IMR-90 (cell line): Measurements from ENCODE around the gene CIZ1. TPM values are rescaled to one million over a fixed set of nuclear protein-coding genes. Genes with fewer than 3 reads are reported as not detected.

Experiments
- ATAC-seq: fragments of 200-7000 bp; cut with Tn5 transposase; 2 replicates; pipeline ENCODE4 v1.9.1; 2020; ENCODE audit warnings: low read depth, mild to moderate bottlenecking, moderate library complexity
- BruUV-seq: library from RNA; stranded (reverse); fragments of 400-500 nt; replicated peaks from 2 replicates; lab custom pipeline; 2021; lab: Mats Ljungman, UMichigan
- CTCF ChIA-PET: fragments of 300-600 bp; formaldehyde crosslinking; extraction: SDS; loops from one replicate; lab custom pipeline; 2021; ENCODE audit warnings: antibody characterized with exemption; lab: Yijun Ruan, JAX
- POLR2A ChIA-PET: fragments of 300-600 bp; sonication (Branson Sonifier 250); formaldehyde crosslinking; loops from one replicate; lab custom pipeline; 2022; ENCODE audit warnings: antibody characterized with exemption; ENCODE audit not compliant: unreplicated experiment; lab: Charles Lee
- DNase-seq: peaks from one replicate; pipeline ENCODE4 v3.0.0; 2013
- H2AFZ ChIP-seq: replicated peaks from 2 replicates; pipeline ENCODE3; 2013; ENCODE audit warnings: low read length, mild to moderate bottlenecking; ENCODE audit not compliant: poor library complexity
- H2AK5ac ChIP-seq: 2 replicates; pipeline ENCODE4 v1.6.1; 2013; ENCODE audit warnings: low read depth, low read length, inconsistent platforms
- H2AK9ac ChIP-seq: replicated peaks from 2 replicates; pipeline ENCODE3; 2013; ENCODE audit warnings: mild to moderate bottlenecking, low read depth, low read length, moderate library complexity; ENCODE audit not compliant: poor library complexity
- H2BK120ac ChIP-seq: 2 replicates; pipeline ENCODE4 v1.6.1; 2013; ENCODE audit warnings: low read depth, low read length, inconsistent platforms
- H2BK15ac ChIP-seq: 3 replicates; pipeline ENCODE4 v1.6.1; 2013; ENCODE audit warnings: low read depth, low read length, inconsistent platforms
- H2BK20ac ChIP-seq: 2 replicates; pipeline ENCODE4 v1.6.1; 2013; ENCODE audit warnings: low read depth, mild to moderate bottlenecking, inconsistent platforms, low read length, moderate library complexity
- H2BK5ac ChIP-seq: 2 replicates; pipeline ENCODE4 v1.6.1; 2013; ENCODE audit warnings: mild to moderate bottlenecking, low read depth, low read length, inconsistent platforms; ENCODE audit not compliant: poor library complexity, severe bottlenecking
- H3K14ac ChIP-seq: replicated peaks from 2 replicates; pipeline ENCODE4 v1.6.1; 2013; ENCODE audit warnings: low read depth, low read length, inconsistent platforms
- H3K18ac ChIP-seq: 2 replicates; pipeline ENCODE4 v1.6.1; 2013; ENCODE audit warnings: low read depth, low read length, control low read depth
- H3K23ac ChIP-seq: 2 replicates; pipeline ENCODE4 v1.6.1; 2013; ENCODE audit warnings: low read depth, low read length, inconsistent platforms
- H3K27ac ChIP-seq: 2 replicates; pipeline ENCODE4 v1.5.1; 2013; ENCODE audit warnings: mild to moderate bottlenecking, control low read depth, low read length; ENCODE audit not compliant: insufficient read depth
- H3K27me3 ChIP-seq: 2 replicates; pipeline ENCODE4 v1.6.1; 2013; ENCODE audit warnings: low read length; ENCODE audit not compliant: control insufficient read depth, insufficient read depth
- H3K36me3 ChIP-seq: 2 replicates; pipeline ENCODE4 v1.6.1; 2013; ENCODE audit warnings: low read length, mixed read lengths; ENCODE audit not compliant: control insufficient read depth, insufficient read depth
- H3K4ac ChIP-seq: 2 replicates; pipeline ENCODE4 v1.6.1; 2013; ENCODE audit warnings: low read depth, low read length, inconsistent platforms
- H3K4me1 ChIP-seq: 2 replicates; pipeline ENCODE4 v1.6.1; 2013; ENCODE audit warnings: low read length, mixed read lengths; ENCODE audit not compliant: control insufficient read depth, insufficient read depth
- H3K4me2 ChIP-seq: 2 replicates; pipeline ENCODE4 v1.6.1; 2013; ENCODE audit warnings: low read depth, mild to moderate bottlenecking, control low read depth, low read length, moderate library complexity
- H3K4me3 ChIP-seq: 2 replicates; pipeline ENCODE4 v1.5.1; 2013; ENCODE audit warnings: low read depth, mild to moderate bottlenecking, control low read depth, low read length, moderate library complexity; ENCODE audit not compliant: insufficient read depth
- H3K56ac ChIP-seq: 2 replicates; pipeline ENCODE4 v1.6.1; 2013; ENCODE audit warnings: low read length, inconsistent platforms; ENCODE audit not compliant: insufficient read depth; ENCODE audit errors: extremely low read depth
- H3K79me1 ChIP-seq, 2 experiments: 2 replicates each; pipeline ENCODE4 v1.6.1; 2013; ENCODE audit warnings: low read length in 2 of 2, inconsistent platforms in 1 of 2, low read depth in 1 of 2
- H3K9ac ChIP-seq: 2 replicates; pipeline ENCODE4 v1.6.1; 2013; ENCODE audit warnings: low read depth, low read length, control low read depth
- H3K9me1 ChIP-seq: 2 replicates; pipeline ENCODE4 v1.6.1; 2013; ENCODE audit warnings: low read length, inconsistent platforms; ENCODE audit not compliant: insufficient read depth
- H3K9me3 ChIP-seq: 2 replicates; pipeline ENCODE4 v1.6.1; 2013; ENCODE audit warnings: low read length; ENCODE audit not compliant: control insufficient read depth, insufficient read depth
- H4K20me1 ChIP-seq: 2 replicates; pipeline ENCODE4 v1.6.1; 2013; ENCODE audit warnings: low read length, inconsistent platforms; ENCODE audit not compliant: insufficient read depth
- H4K5ac ChIP-seq: 2 replicates; pipeline ENCODE4 v1.6.1; 2013; ENCODE audit warnings: mild to moderate bottlenecking, low read depth, low read length, control low read depth
- H4K8ac ChIP-seq, 2 experiments: 2 replicates each; pipeline ENCODE4 v1.6.1; 2013; ENCODE audit warnings: low read depth in 2 of 2, low read length in 2 of 2, control low read depth in 1 of 2, inconsistent platforms in 1 of 2
- H4K91ac ChIP-seq: 2 replicates; pipeline ENCODE4 v1.6.1; 2013; ENCODE audit warnings: low read depth, low read length, inconsistent platforms; ENCODE audit not compliant: insufficient read depth
- BHLHE40 ChIP-seq: fragments of 150-350 bp; IDR thresholded peaks from 2 replicates; pipeline ENCODE4 v1.6.1; 2016; ENCODE audit warnings: mild to moderate bottlenecking, low read depth, low read length
- CEBPB ChIP-seq: IDR thresholded peaks from 2 replicates; pipeline ENCODE4 v1.6.1; 2012; ENCODE audit warnings: low read depth, low read length, improper control_type of control experiment
- CHD1 ChIP-seq: IDR thresholded peaks from 2 replicates; pipeline ENCODE4 v1.6.1; 2012; ENCODE audit warnings: low read depth, low read length, improper control_type of control experiment
- ELK1 ChIP-seq: fragments of 150-350 bp; IDR thresholded peaks from 2 replicates; pipeline ENCODE4 v1.6.1; 2016; ENCODE audit warnings: low read depth, mild to moderate bottlenecking, low read length, moderate library complexity, borderline replicate concordance
- FOS ChIP-seq: fragments of 150-350 bp; IDR thresholded peaks from 2 replicates; pipeline ENCODE4 v1.6.1; 2016; ENCODE audit warnings: low read depth, low read length
- MAFK ChIP-seq: IDR thresholded peaks from 2 replicates; pipeline ENCODE4 v1.6.1; 2012; ENCODE audit warnings: low read depth, low read length, improper control_type of control experiment
- MAZ ChIP-seq: IDR thresholded peaks from 2 replicates; pipeline ENCODE4 v1.6.1; 2012; ENCODE audit warnings: low read depth, mild to moderate bottlenecking, low read length, improper control_type of control experiment, moderate library complexity, borderline replicate concordance
- RCOR1 ChIP-seq: IDR thresholded peaks from 2 replicates; pipeline ENCODE4 v1.6.1; 2012; ENCODE audit warnings: mild to moderate bottlenecking, low read length, improper control_type of control experiment; ENCODE audit not compliant: insufficient replicate concordance
- SMC3 ChIP-seq: fragments of 150-350 bp; IDR thresholded peaks from 2 replicates; pipeline ENCODE4 v1.6.1; 2016; ENCODE audit warnings: low read depth, mild to moderate bottlenecking, antibody characterized with exemption, low read length, moderate library complexity
- WGBS, 2 experiments: methylation state at CpG; one replicate each; pipeline versions ENCODE4 v1.1.5 to v1.1.7; 2013; ENCODE audit warnings: missing lambda C conversion rate in 2 of 2; ENCODE audit not compliant: insufficient read length in 1 of 2; ENCODE audit errors: extremely low coverage in 2 of 2; 5-methylcytosine and 5-hydroxymethylcytosine counted together
- dilution Hi-C: fragments of 300-500 bp; cut with HindIII; formaldehyde crosslinking; loops from one replicate; pipeline ENCODE4 v1.14.3; 2018; ENCODE audit warnings: low sequenced_read_pairs; ENCODE audit not compliant: unreplicated experiment
- in situ Hi-C: fragments of 300-500 bp; cut with MboI; formaldehyde crosslinking; loops from 3 replicates; pipeline ENCODE4 v1.14.3; 2019; ENCODE audit warnings: low sequenced_read_pairs, inconsistent platforms, mixed read lengths
- intact Hi-C: fragments of 100-400 bp; cut with micrococcal nuclease; formaldehyde crosslinking; loops from 2 replicates; pipeline ENCODE4 v1.10.0; 2022
- polyA plus RNA-seq, 3 experiments: library from polyadenylated mRNA; depleted of rRNA; stranded (reverse); fragments of >200 nt; gene quantifications; 2 replicates each; pipeline ENCODE4 v1.2.3, GENCODE V29; 2012; ENCODE audit warnings: low replicate concordance in 1 of 3
- total RNA-seq: library from RNA; depleted of rRNA; stranded (reverse); fragments of >200 nt; gene quantifications from 2 replicates; pipeline ENCODE4 v1.2.3, GENCODE V29; 2012

CIZ1 gene
- total and polyA plus RNA-seq, 2 of the 4 experiments (the other 2 are of a cell fraction) = 13.8 to 51.9 TPM

- H4K20me1 ChIP-seq = peaks cover 7% of the 10 kb centered on the region; the same call in 1 of the 2 replicates
- no peak overlapping the region for H3K23ac ChIP-seq
- peak overlapping the region; percentile 59 for H2BK5ac ChIP-seq
- H3K9me1 ChIP-seq = peaks cover 18% of the 10 kb centered on the region
- peak overlapping the region; percentile 76 for H3K56ac ChIP-seq
- peaks cover 6 to 31% of the 10 kb centered on the region in 2 experiments; a peak in 3 of 4 replicates for H3K79me1 ChIP-seq
- peak overlapping the region; percentile 37; the same call in 1 of the 2 replicates for H4K91ac ChIP-seq
- no peaks in the 10 kb centered on the region for H3K27me3 ChIP-seq
- no peak overlapping the region for H3K9ac ChIP-seq
- H2AFZ ChIP-seq = no peak overlapping the region
- H3K18ac ChIP-seq = peak overlapping the region; percentile 39
- ATAC-seq = peak; percentile 88
- no peak overlapping the region for H2BK15ac ChIP-seq
- in situ Hi-C loops (no loop called here), intact Hi-C loops (no loop called here), dilution Hi-C loops (no loop called here)
- CTCF ChIA-PET = interaction anchor here (0.8 to 1.2 kb wide), 2 partner anchors 18 to 80 kb away, joined by 3 read pairs; no protein-coding TSS in a partner anchor
- no peak for TF ChIP-seq RCOR1
- no peak for TF ChIP-seq MAZ
- no peak for TF ChIP-seq CHD1
- peak; percentile 85 for TF ChIP-seq CEBPB
- TF ChIP-seq SMC3 = no peak
- no peak for TF ChIP-seq MAFK
- no peak for TF ChIP-seq ELK1
- no peak; the same call in 1 of the 2 replicates for TF ChIP-seq BHLHE40
- peak; percentile 93 for TF ChIP-seq FOS
- H3K4me1 ChIP-seq = peaks cover 14% of the 10 kb centered on the region
- no TSS peak for BruUV-seq
- DNase-seq = peak; percentile 88
- peak overlapping the region in 1 of 2 experiments; percentile 26; a peak in 2 of 4 replicates for H4K8ac ChIP-seq
- H3K4me3 ChIP-seq = no peak overlapping the region
- 0 out of 2 replicates have a peak overlapping the region, but pooled peaks have one; percentile 1 for H2AK5ac ChIP-seq
- peak overlapping the region; percentile 60 for H3K4me2 ChIP-seq
- H2AK9ac ChIP-seq = no peak overlapping the region
- peaks cover 5% of the 10 kb centered on the region for H3K9me3 ChIP-seq
- POLR2A ChIA-PET = interaction anchor here (0.6 kb wide), 1 partner anchor 62 kb away, joined by 3 read pairs; no protein-coding TSS in a partner anchor
- H3K36me3 ChIP-seq = peaks cover 43% of the 10 kb centered on the region
- peak overlapping the region; percentile 73; the same call in 1 of the 2 replicates for H2BK120ac ChIP-seq
- 0 out of 2 replicates have a peak overlapping the region, but pooled peaks have one; percentile 35 for H3K14ac ChIP-seq
- H4K5ac ChIP-seq = peak overlapping the region; percentile 27; the same call in 1 of the 2 replicates
- peak overlapping the region; percentile 88 for H3K27ac ChIP-seq
- H2BK20ac ChIP-seq = peak overlapping the region; percentile 20; the same call in 1 of the 2 replicates
- H3K4ac ChIP-seq = peak overlapping the region; percentile 75; the same call in 1 of the 2 replicates
- WGBS, 2 experiments = 0% methylated on average over 2 of the region's 8 CpGs; no CpG with 5 or more reads in 1 of the 2 experiments
These were observed 16.2 kb downstream of the CIZ1 start for GRCh38 chr9:128175102-128175563.
